Hepatocyte (in vitro differentiated cells): ENCODE results near the gene SYNRG. TPM values are rescaled to one million over a fixed set of nuclear protein-coding genes. Genes with fewer than 3 reads are reported as not detected.

ENCODE experiments used
- DNase-seq: peaks from one replicate; pipeline ENCODE4 v3.0.0-alpha.2; 2016; ENCODE audit warnings: low spot score
- H2AFZ ChIP-seq: fragments of 200-600 bp; sonication (generic); 2 replicates; pipeline ENCODE4 v1.6.0; 2016; ENCODE audit warnings: antibody characterized with exemption, mild to moderate bottlenecking
- H3K27ac ChIP-seq: fragments of 200-600 bp; sonication (generic); 2 replicates; pipeline ENCODE4 v1.5.1; 2016; ENCODE audit warnings: mild to moderate bottlenecking
- H3K27me3 ChIP-seq: fragments of 200-600 bp; sonication (generic); 2 replicates; pipeline ENCODE4 v1.6.1; 2016
- H3K36me3 ChIP-seq: fragments of 200-600 bp; sonication (generic); replicated peaks from 2 replicates; pipeline ENCODE4 v1.5.1; 2016; ENCODE audit warnings: low read depth; ENCODE audit not compliant: insufficient read depth
- H3K4me1 ChIP-seq: fragments of 200-600 bp; sonication (generic); 2 replicates; pipeline ENCODE4 v1.5.1; 2016; ENCODE audit warnings: mild to moderate bottlenecking, moderate library complexity; ENCODE audit not compliant: insufficient read depth
- H3K4me2 ChIP-seq: fragments of 200-600 bp; sonication (generic); 2 replicates; pipeline ENCODE4 v1.6.0; 2016
- H3K4me3 ChIP-seq: fragments of 200-600 bp; sonication (generic); 2 replicates; pipeline ENCODE4 v1.5.1; 2016; ENCODE audit warnings: mild to moderate bottlenecking
- H3K79me2 ChIP-seq: fragments of 200-600 bp; sonication (generic); 2 replicates; pipeline ENCODE4 v1.6.0; 2017; ENCODE audit warnings: mild to moderate bottlenecking
- H3K9me2 ChIP-seq: fragments of 200-600 bp; sonication (generic); replicated peaks from 2 replicates; pipeline ENCODE4 v1.6.0; 2017; ENCODE audit warnings: mild to moderate bottlenecking; ENCODE audit not compliant: insufficient read depth
- H3K9me3 ChIP-seq: fragments of 200-600 bp; sonication (generic); 2 replicates; pipeline ENCODE4 v1.5.1; 2016; ENCODE audit warnings: low read depth, mild to moderate bottlenecking
- H4K20me1 ChIP-seq: fragments of 200-600 bp; sonication (generic); 2 replicates; pipeline ENCODE4 v1.6.0; 2016; ENCODE audit warnings: mild to moderate bottlenecking; ENCODE audit not compliant: insufficient read depth, poor library complexity, severe bottlenecking
- EZH2 ChIP-seq: fragments of 200-600 bp; sonication (generic); IDR thresholded peaks from 2 replicates; pipeline ENCODE4 v1.6.1; 2016; ENCODE audit warnings: antibody characterized with exemption, mild to moderate bottlenecking, borderline replicate concordance
- EZH2phosphoT487 ChIP-seq: fragments of 200-600 bp; sonication (generic); IDR thresholded peaks from one replicate; pipeline ENCODE4 v1.6.1; 2018; ENCODE audit warnings: antibody characterized with exemption, mild to moderate bottlenecking, low read depth, moderate library complexity; ENCODE audit not compliant: unreplicated experiment, severe bottlenecking
- WGBS: methylation state at CpG from one replicate; pipeline ENCODE4 v1.1.6; 2016; ENCODE audit warnings: low lambda C conversion rate; ENCODE audit errors: missing lambda C conversion rate; 5-methylcytosine and 5-hydroxymethylcytosine counted together
- polyA plus RNA-seq: library from polyadenylated mRNA; unstranded; fragments of >200 nt; fragmentation: Nextera tagmentation; extraction: Ambion mirVana; gene quantifications from 2 replicates; pipeline ENCODE4 v1.2.1, GENCODE V29; 2016
- total RNA-seq: library from RNA; depleted of rRNA; stranded (reverse); fragments of >200 nt; gene quantifications from 2 replicates; pipeline ENCODE4 v1.2.3, GENCODE V29; 2014
- TF ChIP-seq, protein P1 (sequence below): fragments of 200-600 bp; sonication (generic); IDR thresholded peaks from 2 replicates; pipeline ENCODE4 v1.5.1; 2016; ENCODE audit warnings: antibody characterized with exemption, mild to moderate bottlenecking; ENCODE audit not compliant: poor library complexity

Gene SYNRG
- total and polyA plus RNA-seq, 2 experiments from 2014 or later, result 20.7 to 21.6 TPM

DNA sequence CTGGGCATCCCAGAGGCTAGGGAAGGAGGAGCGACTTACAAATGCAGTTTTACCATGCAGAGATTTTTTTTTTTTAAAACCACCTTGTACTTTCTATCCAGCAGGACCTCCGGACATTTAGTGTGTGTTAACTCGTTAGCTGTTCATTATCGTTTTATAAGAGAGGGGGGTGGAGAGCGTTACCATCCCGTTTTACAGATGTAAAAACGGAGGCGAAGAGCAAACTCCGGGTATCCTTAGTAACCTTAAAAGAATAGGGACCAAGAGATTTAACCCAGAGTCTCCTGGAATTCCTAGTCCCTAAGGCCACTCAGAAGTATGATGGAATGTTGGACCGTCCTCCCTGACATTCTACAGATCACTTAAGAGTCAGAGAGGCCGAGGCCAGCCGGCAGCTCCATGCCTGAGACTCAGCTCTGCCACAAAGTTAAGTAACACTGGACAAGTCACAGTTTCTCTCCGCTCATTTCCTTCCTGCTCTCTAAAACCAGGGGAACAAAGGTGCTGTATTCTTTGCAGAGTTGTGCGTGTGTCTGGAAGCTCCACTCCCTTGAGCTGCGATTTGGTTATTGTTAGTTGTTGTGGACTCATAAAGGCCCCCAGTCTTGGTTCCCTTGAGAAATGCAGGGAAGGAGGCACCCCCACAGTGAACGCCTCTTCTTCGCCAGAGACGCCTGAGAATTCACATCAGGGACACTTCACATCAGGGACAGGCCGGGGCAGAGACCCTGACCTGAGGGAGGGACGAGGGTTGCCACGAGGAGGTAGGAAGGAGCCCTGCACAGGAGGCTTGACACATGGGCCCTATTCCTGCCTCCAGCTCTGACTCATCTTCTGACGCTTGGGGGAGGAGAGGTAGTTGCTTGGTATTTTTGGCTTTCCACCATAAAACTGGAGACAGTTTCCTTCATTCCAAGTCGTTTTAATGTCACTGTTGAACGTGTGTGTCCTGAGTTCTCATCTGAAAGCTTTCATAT lies 118.3 kb downstream of the SYNRG start:
- Histone ChIP-seq H4K20me1 (no peaks in the 10 kb centered on the region), H3K27ac (peak overlapping the region; percentile 82), H3K9me3 (no peaks in the 10 kb centered on the region), H3K27me3 (no peaks in the 10 kb centered on the region), H3K4me1 (peaks cover 26% of the 10 kb centered on the region), H3K4me2 (peak overlapping the region; percentile 93), H3K79me2 (peaks cover 47% of the 10 kb centered on the region), H2AFZ (peak overlapping the region; percentile 45), H3K9me2 (no peaks in the 10 kb centered on the region), H3K4me3 (peak overlapping the region; percentile 79), H3K36me3 (no peaks in the 10 kb centered on the region)
- 20% methylated on average over 24 of the region's 24 CpGs for WGBS
- TF ChIP-seq, protein P1, sequence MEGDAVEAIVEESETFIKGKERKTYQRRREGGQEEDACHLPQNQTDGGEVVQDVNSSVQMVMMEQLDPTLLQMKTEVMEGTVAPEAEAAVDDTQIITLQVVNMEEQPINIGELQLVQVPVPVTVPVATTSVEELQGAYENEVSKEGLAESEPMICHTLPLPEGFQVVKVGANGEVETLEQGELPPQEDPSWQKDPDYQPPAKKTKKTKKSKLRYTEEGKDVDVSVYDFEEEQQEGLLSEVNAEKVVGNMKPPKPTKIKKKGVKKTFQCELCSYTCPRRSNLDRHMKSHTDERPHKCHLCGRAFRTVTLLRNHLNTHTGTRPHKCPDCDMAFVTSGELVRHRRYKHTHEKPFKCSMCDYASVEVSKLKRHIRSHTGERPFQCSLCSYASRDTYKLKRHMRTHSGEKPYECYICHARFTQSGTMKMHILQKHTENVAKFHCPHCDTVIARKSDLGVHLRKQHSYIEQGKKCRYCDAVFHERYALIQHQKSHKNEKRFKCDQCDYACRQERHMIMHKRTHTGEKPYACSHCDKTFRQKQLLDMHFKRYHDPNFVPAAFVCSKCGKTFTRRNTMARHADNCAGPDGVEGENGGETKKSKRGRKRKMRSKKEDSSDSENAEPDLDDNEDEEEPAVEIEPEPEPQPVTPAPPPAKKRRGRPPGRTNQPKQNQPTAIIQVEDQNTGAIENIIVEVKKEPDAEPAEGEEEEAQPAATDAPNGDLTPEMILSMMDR, result no peak
- no peak for TF ChIP-seq EZH2
- no peak for TF ChIP-seq EZH2phosphoT487
- peak; percentile 78 for DNase-seq

DNA sequence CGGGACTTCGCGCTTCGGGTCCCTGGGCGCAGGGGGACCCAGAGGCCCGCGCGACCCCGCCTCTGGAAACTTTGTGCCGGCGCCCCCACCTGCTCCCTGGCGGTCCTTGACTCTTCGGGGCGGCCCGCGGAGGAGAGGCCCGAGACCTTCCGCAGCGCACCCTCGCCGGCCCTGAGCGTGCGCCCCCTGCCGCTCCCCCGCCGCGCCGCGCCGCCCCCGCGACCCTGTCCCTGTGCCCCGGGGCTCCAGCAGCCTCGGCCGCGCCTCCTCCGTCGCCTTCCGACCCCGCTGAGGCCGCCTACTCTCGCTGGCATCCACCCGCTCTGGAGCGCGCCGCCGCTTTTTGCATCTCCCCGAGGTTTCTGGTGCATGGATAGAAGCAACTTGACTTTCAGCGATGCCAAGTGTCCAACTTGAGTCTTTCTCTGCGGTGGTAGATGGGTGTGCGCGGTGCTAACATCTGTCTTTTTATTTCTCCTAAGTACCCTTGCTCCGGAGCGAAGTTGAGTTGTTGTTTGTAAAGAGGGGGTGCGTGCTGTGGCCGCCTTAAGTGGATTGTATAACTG lies 119.1 kb downstream of the SYNRG start:
- peak overlapping the region; percentile 82 for H3K27ac ChIP-seq
- no peak for TF ChIP-seq EZH2phosphoT487
- TF ChIP-seq, protein P1, result peak; percentile 38
- no peaks in the 10 kb centered on the region for H3K9me2 ChIP-seq
- H2AFZ ChIP-seq, result peak overlapping the region; percentile 45
- no peaks in the 10 kb centered on the region for H3K36me3 ChIP-seq
- H3K4me1 ChIP-seq, result peaks cover 26% of the 10 kb centered on the region
- H4K20me1 ChIP-seq, result no peaks in the 10 kb centered on the region
- peaks cover 39% of the 10 kb centered on the region for H3K79me2 ChIP-seq
- peak overlapping the region; percentile 93 for H3K4me2 ChIP-seq
- H3K27me3 ChIP-seq, result no peaks in the 10 kb centered on the region
- WGBS, result 1% methylated on average over 30 of the region's 56 CpGs
- H3K4me3 ChIP-seq, result peak overlapping the region; percentile 79
- H3K9me3 ChIP-seq, result no peaks in the 10 kb centered on the region
- peak; percentile 89 for DNase-seq

DNA sequence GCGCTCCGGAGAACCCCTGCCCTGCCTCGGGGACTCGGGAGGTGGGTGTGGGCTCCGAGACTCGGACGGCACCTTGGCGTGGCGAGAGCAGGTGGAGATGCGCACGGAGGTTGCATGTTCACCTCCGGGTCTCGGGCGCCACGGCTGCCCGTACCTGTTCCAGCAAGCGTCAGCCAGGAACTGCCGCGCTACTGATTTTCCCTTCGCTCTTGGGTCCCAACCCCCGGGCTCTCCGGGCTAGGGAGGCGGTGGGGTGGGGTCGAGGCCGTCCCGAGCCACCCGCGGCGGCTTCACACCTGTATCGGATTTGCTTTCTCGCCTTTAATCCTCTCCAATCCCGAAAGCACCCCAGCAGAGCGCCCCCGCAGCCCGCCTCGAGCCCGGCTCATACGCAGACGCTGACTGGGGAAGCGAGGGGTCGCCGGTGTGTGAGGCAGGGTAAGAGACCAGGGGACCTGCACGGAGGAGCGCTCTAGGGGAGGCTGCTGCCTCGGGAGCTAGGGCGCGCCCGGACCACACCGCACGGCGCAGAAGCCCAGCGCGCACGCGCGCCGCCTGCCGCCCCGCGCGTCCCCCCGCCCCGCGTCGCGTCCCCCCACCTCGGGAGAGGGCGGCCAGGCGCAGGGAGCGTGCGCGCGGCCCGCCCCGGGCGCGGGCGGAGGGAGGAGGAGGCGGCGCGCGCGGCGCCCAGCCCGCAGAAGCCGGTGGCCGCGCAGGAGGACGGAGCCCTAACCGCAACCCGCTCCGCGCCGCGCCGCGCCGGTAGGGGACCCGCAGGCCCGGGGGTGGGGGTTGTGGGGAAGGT lies 119.8 kb downstream of the SYNRG start, which contains the start of gene DUSP14:
Gene DUSP14, plus strand, starts transcription at position 695 of the 805 bp plus-strand sequence. CDS start 22,382 bp downstream, outside the sequence.
- peaks cover 26% of the 10 kb centered on the region for H3K4me1 ChIP-seq
- H3K79me2 ChIP-seq, result peaks cover 32% of the 10 kb centered on the region
- peak within 1 kb of the TSS; percentile 87 for H3K27ac ChIP-seq
- H3K4me2 ChIP-seq, result peak within 1 kb of the TSS; percentile 99
- H2AFZ ChIP-seq, result peak within 1 kb of the TSS; percentile 92
- H3K4me3 ChIP-seq, result peak within 1 kb of the TSS; percentile 79
- no peaks in the 10 kb centered on the region for H3K36me3 ChIP-seq
- TF ChIP-seq, protein P1, result peak; percentile 10
- no peak for TF ChIP-seq EZH2
- TF ChIP-seq EZH2phosphoT487, result no peak
- H3K9me3 ChIP-seq, result no peaks in the 10 kb centered on the region
- H3K9me2 ChIP-seq, result no peaks in the 10 kb centered on the region
- no peaks in the 10 kb centered on the region for H3K27me3 ChIP-seq
- H4K20me1 ChIP-seq, result no peaks in the 10 kb centered on the region
- WGBS, result under 1% methylated on average over 48 of the region's 100 CpGs
- DNase-seq, result peak; percentile 95
